HL-60 (cell line): Measurements from ENCODE around the gene RAF1.
A peak's percentile ranks its signal among the peaks of the same experiment; 100 is the strongest.

ENCODE experiments used
- CTCF ChIP-seq: IDR thresholded peaks from one replicate; pipeline ENCODE4 v1.5.1; 2011; ENCODE audit warnings: low read length, control low read depth, inconsistent platforms; ENCODE audit not compliant: insufficient read depth
- GABPA ChIP-seq: IDR thresholded peaks from 2 replicates; pipeline ENCODE4 v1.6.1; 2012; ENCODE audit warnings: low read depth
- POLR2AphosphoS5 ChIP-seq: IDR thresholded peaks from 2 replicates; pipeline ENCODE4 v1.6.1; 2012; ENCODE audit warnings: low read depth
- TF ChIP-seq, protein P1 (sequence below): IDR thresholded peaks from 2 replicates; pipeline ENCODE4 v1.6.1; 2012; ENCODE audit warnings: low read depth; ENCODE audit not compliant: insufficient replicate concordance

GRCh38 chr3:12681943-12682390, 18.1 kb upstream of the RAF1 start:
- no peak for TF ChIP-seq CTCF
- TF ChIP-seq, protein P1, sequence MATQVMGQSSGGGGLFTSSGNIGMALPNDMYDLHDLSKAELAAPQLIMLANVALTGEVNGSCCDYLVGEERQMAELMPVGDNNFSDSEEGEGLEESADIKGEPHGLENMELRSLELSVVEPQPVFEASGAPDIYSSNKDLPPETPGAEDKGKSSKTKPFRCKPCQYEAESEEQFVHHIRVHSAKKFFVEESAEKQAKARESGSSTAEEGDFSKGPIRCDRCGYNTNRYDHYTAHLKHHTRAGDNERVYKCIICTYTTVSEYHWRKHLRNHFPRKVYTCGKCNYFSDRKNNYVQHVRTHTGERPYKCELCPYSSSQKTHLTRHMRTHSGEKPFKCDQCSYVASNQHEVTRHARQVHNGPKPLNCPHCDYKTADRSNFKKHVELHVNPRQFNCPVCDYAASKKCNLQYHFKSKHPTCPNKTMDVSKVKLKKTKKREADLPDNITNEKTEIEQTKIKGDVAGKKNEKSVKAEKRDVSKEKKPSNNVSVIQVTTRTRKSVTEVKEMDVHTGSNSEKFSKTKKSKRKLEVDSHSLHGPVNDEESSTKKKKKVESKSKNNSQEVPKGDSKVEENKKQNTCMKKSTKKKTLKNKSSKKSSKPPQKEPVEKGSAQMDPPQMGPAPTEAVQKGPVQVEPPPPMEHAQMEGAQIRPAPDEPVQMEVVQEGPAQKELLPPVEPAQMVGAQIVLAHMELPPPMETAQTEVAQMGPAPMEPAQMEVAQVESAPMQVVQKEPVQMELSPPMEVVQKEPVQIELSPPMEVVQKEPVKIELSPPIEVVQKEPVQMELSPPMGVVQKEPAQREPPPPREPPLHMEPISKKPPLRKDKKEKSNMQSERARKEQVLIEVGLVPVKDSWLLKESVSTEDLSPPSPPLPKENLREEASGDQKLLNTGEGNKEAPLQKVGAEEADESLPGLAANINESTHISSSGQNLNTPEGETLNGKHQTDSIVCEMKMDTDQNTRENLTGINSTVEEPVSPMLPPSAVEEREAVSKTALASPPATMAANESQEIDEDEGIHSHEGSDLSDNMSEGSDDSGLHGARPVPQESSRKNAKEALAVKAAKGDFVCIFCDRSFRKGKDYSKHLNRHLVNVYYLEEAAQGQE: no peak
- no peak for TF ChIP-seq GABPA
- peak; percentile 86 for TF ChIP-seq POLR2AphosphoS5
